Ovary (tissue), 10 donors: ENCODE measurements around the gene RC3H1. TPM values are rescaled to one million over a fixed set of nuclear protein-coding genes. Genes with fewer than 3 reads are reported as not detected.

ENCODE experiments used
- DNase-seq, 5 donors: peaks; one replicate each; pipeline ENCODE4 v3.0.0-alpha.2; 2019 to 2020
- H3K27ac ChIP-seq, 2 donors: fragments of 200-600 bp; one replicate each; pipeline versions ENCODE4 v1.5.1 to v1.8.0; 2019 to 2022
- H3K27me3 ChIP-seq: fragments of 200-600 bp; one replicate; pipeline ENCODE4 v1.8.0; 2022
- H3K36me3 ChIP-seq: fragments of 200-600 bp; sonication (generic); one replicate; pipeline ENCODE4 v1.5.1; 2019
- H3K4me1 ChIP-seq: one replicate; pipeline ENCODE4 v1.8.1; 2013; ENCODE audit warnings: mild to moderate bottlenecking, moderate library complexity; ENCODE audit not compliant: insufficient read depth
- H3K4me3 ChIP-seq: fragments of 200-600 bp; sonication (generic); one replicate; pipeline ENCODE4 v1.5.1; 2017
- H3K9me3 ChIP-seq, 2 donors: fragments of 200-600 bp in 1 of 2; sonication (generic) in 1 of 2; one replicate each; pipeline versions ENCODE4 v1.5.1 to v1.8.1; 2013 to 2019; ENCODE audit warnings: mild to moderate bottlenecking in 1 of 2, moderate library complexity in 1 of 2
- CTCF ChIP-seq, 3 donors: fragments of 450-650 bp in 2 of 3; fragments of 200-600 bp in 1 of 3; IDR thresholded peaks; one replicate each; pipeline versions ENCODE4 v1.5.1 to v1.8.0; 2016 to 2022; ENCODE audit warnings: antibody characterized with exemption in 3 of 3, mild to moderate bottlenecking in 1 of 3
- EP300 ChIP-seq: sonication (generic); formaldehyde crosslinking; IDR thresholded peaks from one replicate; pipeline ENCODE4 v1.6.1; 2017; ENCODE audit warnings: antibody characterized with exemption
- POLR2A ChIP-seq: fragments of 450-650 bp; IDR thresholded peaks from one replicate; pipeline ENCODE4 v1.6.1; 2017; ENCODE audit warnings: antibody characterized with exemption, mild to moderate bottlenecking, moderate library complexity
- WGBS, 3 donors: extraction: QIAGEN DNeasy Blood & Tissue Kit in 1 of 3; methylation state at CpG; one replicate each; pipeline versions ENCODE4 v1.1.5 to v1.1.7; 2013 to 2017; 5-methylcytosine and 5-hydroxymethylcytosine counted together
- intact Hi-C, 4 donors: fragments of 100-400 bp; cut with DNase I; formaldehyde crosslinking; loops; one replicate each; pipeline versions ENCODE4 v1.11.0 to v1.15.1; 2022 to 2023
- long read RNA-seq, 3 donors: library from polyadenylated mRNA in 2 of 3; unstranded in 2 of 3; transcript quantifications; one replicate each; pipeline ENCODE4 v2.0.0 and lab custom pipeline, GENCODE V29; 2021 to 2026
- polyA plus RNA-seq, 2 donors: library from polyadenylated mRNA; stranded (reverse); fragments of 200-250 nt in 1 of 2; fragments of 350-450 nt in 1 of 2; fragmentation: Illumina TruSeq in 1 of 2; extraction: RNeasy Lipid Tissue Mini Kit (QIAGEN cat#74804) in 1 of 2; gene quantifications; one replicate each; pipeline ENCODE4 v1.2.3, GENCODE V29; 2013 to 2014
- total RNA-seq, 7 donors: library from RNA; depleted of rRNA in 2 of 7; stranded (reverse); fragments of >200 nt in 2 of 7; fragmentation: NEBNext Ultra II Directional in 3 of 7; extraction: Animal tissue kit (Norgen Biotek cat#: 25700) in 3 of 7; gene quantifications; one replicate each; pipeline versions ENCODE4 v1.1.0 to v1.2.4, GENCODE V29; 2016 to 2023
- donor health status: DM: no; HTN: no; CAD: no; lungs with moderate emphysema.
- donor health status: DM: no; HTN: no; CAD: no.
- donor health status: Bipolar disorder and iron deficiency.
- donor health status: DM: yes; HTN: yes; CAD: no.
- donor health status: DM: no; HTN: no; CAD: no.
- donor health status: DM: yes; HTN: yes; CAD: no.

The RC3H1 gene
- total RNA-seq (10 to 100 TPM; 16.4 to 33.8 (median 31.6) TPM), polyA plus RNA-seq (1 to 10 TPM; 4.6 to 5.9 TPM)
- long read RNA-seq, donor 1, partial matches to known transcripts: 4 of 8 reads
- long read RNA-seq, donor 1, other reads (novel, unspliced or antisense): 4 of 8 reads
- long read RNA-seq, donor 2, partial matches to known transcripts: 0 of 1 reads
- long read RNA-seq, donor 2, other reads (novel, unspliced or antisense): 0 of 1 reads
- long read RNA-seq, donor 3, partial matches to known transcripts: 1 of 11 reads
- long read RNA-seq, donor 3, other reads (novel, unspliced or antisense): 10 of 11 reads

GRCh38 chr1:174022080-174022975 lies at the start of gene RC3H1:
TSS of gene RC3H1 (minus strand) at chr1:174022357. CDS start at chr1:173992985, 29,372 bp downstream.
- no peaks in the 10 kb centered on the region for H3K27me3 ChIP-seq
- TF ChIP-seq POLR2A: peak; percentile 89
- no peak for TF ChIP-seq CTCF (IDR thresholded peaks at IDR 0.05)
- peak within 1 kb of the TSS; percentile 99 for H3K4me3 ChIP-seq
- no peaks in the 10 kb centered on the region for H3K9me3 ChIP-seq
- intact Hi-C loops: no loop called here
- H3K4me1 ChIP-seq: peaks cover under 1% of the 10 kb centered on the region
- 1% methylated on average over 65 to 78 of the region's 78 CpGs for WGBS, 3 donors
- DNase-seq: peak; percentile 87 to 90 (median 89)
- H3K27ac ChIP-seq: peak within 1 kb of the TSS; percentile 87 to 88
- H3K36me3 ChIP-seq: no peaks in the 10 kb centered on the region

GRCh38 chr1:174070614-174071013 lies 48.5 kb upstream of the RC3H1 start:
- Histone ChIP-seq H3K36me3 (no peaks in the 10 kb centered on the region), H3K27ac (no peak overlapping the region), H3K9me3 (no peaks in the 10 kb centered on the region), H3K4me3 (no peak overlapping the region), H3K27me3 (no peaks in the 10 kb centered on the region), H3K4me1 (no peaks in the 10 kb centered on the region)
- intact Hi-C loops: loop anchor here in 1 of 4 donors (10.0 kb wide), 1 partner anchor 656 kb away; no protein-coding TSS in a partner anchor
- TF ChIP-seq CTCF (IDR thresholded peaks at IDR 0.05) (no peak), POLR2A (no peak), EP300 (no peak)
- no peak for DNase-seq
- WGBS, 3 donors: 93 to 98% (median 95%) methylated on average over 1 of the region's 1 CpG

- H3K27me3 ChIP-seq: no peaks in the 10 kb centered on the region
- 92 to 97% (median 94%) methylated on average over 1 of the region's 1 CpG for WGBS, 3 donors
- H3K4me1 ChIP-seq: no peaks in the 10 kb centered on the region
- no peak for DNase-seq
- no peaks in the 10 kb centered on the region for H3K9me3 ChIP-seq
- no peak overlapping the region for H3K27ac ChIP-seq
- no peak overlapping the region for H3K4me3 ChIP-seq
- H3K36me3 ChIP-seq: no peaks in the 10 kb centered on the region
- TF ChIP-seq POLR2A: no peak
- no peak for TF ChIP-seq CTCF (IDR thresholded peaks at IDR 0.05)
- TF ChIP-seq EP300: no peak
- intact Hi-C loops: no loop called here
Measured at GRCh38 chr1:174068000-174068399, 45.8 kb upstream of the RC3H1 start.

- H3K27me3 ChIP-seq: no peaks in the 10 kb centered on the region
- H3K9me3 ChIP-seq: no peaks in the 10 kb centered on the region
- H3K27ac ChIP-seq: no peak overlapping the region
- 79 to 87% (median 79%) methylated on average over 4 of the region's 4 CpGs for WGBS, 3 donors
- H3K4me3 ChIP-seq: no peak overlapping the region
- TF ChIP-seq CTCF (IDR thresholded peaks at IDR 0.05): no peak
- no peak for TF ChIP-seq POLR2A
- TF ChIP-seq EP300: no peak
- no peaks in the 10 kb centered on the region for H3K36me3 ChIP-seq
- no peaks in the 10 kb centered on the region for H3K4me1 ChIP-seq
- intact Hi-C loops: no loop called here
- DNase-seq: no peak
Measured at GRCh38 chr1:174060090-174060489, 37.9 kb upstream of the RC3H1 start.
